Stimulated activated CD4-positive, alpha-beta T cell treated with anti-CD3 and anti-CD28 coated beads, Interleukin-4, amount 100 ng/mL, for 4 hours (primary cell): ENCODE results near the gene NCOR1.
"Not testable (repeated sequence)": the region's sequence is repeated elsewhere in the genome, so short reads cannot be mapped to it uniquely, and the experiment has no call there.

ENCODE experiments used
- DNase-seq, 2 experiments: peaks; one replicate each; pipeline ENCODE4 v3.0.0-alpha.2; 2020

NCOR1 gene

DNA sequence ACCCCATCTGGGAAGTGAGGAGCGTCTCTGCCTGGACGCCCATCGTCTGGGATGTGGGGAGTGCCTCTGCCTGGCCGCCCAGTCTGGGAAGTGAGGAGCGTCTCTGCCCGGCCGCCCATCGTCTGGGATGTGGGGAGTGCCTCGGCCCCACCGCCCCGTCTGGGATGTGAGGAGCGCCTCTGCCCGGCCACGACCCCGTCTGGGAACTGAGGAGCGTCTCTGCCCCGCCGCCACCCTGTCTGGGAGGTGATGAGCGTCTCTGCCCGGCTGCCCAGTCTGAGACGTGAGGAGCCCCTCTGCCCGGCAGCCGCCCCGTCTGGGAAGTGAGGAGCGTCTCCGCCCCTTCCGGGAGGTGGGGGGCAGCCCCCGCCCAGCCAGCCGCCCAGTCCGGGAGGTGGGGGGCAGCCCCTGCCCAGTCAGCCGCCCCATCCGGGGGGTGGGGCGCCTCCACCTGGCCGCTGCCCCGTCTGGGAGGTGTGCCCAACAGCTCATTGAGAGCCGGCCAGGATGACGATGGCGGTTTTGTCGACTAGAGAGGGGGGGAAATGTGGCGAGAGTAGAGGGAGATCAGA, 69.9 kb downstream of the NCOR1 start:
- DNase-seq, result not testable (repeated sequence)

- DNase-seq, result no peak
Observed at GRCh38 chr17:16141685-16142084, 73.6 kb downstream of the NCOR1 start.

- no peak for DNase-seq
Observed at GRCh38 chr17:16140854-16141253, 74.5 kb downstream of the NCOR1 start.

GRCh38 chr17:16135461-16135860, 79.9 kb downstream of the NCOR1 start:
- DNase-seq, result no peak

GRCh38 chr17:16131593-16131992, 83.7 kb downstream of the NCOR1 start:
- no peak for DNase-seq

GRCh38 chr17:16129441-16130205, 85.7 kb downstream of the NCOR1 start:
- DNase-seq, result no peak

- no peak for DNase-seq
Observed at GRCh38 chr17:16123531-16123930, 91.8 kb downstream of the NCOR1 start.

DNA sequence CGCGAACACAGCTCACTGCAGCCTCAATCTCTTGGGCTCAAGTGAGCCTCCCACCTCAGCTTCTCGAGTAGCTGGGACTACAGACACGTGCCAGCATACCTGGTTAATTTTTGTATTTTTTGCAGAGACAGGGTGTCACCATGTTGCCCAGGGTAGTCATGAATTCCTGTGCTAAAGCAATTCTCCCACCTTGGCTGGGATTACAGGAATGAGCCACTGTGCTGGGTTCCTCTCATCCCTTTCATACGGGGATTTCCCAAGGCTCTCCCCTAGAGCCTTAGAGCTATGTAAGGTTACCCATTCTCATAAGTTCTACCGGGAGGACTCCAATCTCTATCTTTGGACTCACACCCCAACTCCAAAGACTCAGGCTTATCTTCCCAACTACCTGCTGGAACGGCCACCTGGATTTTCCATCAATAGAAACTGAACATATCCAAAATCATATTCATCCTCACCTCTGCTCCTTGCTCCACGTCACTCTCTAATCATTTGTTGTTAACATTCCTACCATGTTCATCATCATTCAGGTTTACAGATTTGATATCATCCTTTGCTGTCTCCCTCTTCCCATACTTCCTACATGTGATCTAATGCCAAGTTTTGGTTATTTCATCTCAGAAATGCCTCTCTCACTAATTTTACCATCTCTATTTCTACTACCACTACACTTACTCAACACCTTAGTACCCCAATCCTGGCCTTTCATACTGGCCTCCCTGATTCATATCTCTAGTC, 92.5 kb downstream of the NCOR1 start:
- no peak for DNase-seq

DNA sequence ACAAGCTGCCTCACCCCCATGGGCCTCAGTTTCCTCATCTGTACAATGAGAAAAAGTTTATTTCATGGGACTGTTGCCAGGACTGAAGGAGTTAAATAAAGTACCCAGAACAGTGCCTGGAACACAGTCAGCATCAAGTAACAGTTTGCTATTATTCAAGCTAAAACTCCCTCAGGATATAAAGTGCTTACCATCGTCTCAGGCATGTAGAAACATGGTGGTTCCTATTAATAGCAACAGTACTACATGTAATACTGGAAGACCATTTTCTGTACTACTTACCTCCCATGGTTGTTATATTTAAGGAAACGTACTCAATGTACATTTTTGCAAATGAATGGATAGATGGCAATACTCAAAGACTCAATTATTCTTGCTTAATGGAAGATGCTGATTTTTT, 93.4 kb downstream of the NCOR1 start:
- no peak for DNase-seq

DNA sequence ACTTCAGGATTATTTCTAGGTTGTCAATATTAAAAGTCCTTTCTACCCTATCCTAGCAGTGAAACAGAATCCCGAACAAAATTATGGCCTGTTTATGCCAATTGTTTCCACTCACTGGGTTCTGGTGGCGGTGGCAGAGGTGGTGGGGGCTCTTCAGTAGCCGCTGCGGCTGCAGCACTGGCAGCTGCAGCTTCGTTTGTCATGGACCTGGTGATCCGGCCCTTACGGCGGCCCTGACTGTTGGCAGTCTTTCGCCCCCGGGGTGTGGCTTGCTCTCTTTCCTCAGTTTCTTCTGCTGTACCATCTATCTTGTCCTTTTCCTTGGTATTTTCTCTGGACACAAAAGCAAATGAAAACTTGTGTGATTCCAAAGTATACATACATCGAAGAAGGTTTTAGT, 94.4 kb downstream of the NCOR1 start:
- no peak for DNase-seq

GRCh38 chr17:16117149-16117548, 98.2 kb downstream of the NCOR1 start:
- DNase-seq, result no peak

DNA sequence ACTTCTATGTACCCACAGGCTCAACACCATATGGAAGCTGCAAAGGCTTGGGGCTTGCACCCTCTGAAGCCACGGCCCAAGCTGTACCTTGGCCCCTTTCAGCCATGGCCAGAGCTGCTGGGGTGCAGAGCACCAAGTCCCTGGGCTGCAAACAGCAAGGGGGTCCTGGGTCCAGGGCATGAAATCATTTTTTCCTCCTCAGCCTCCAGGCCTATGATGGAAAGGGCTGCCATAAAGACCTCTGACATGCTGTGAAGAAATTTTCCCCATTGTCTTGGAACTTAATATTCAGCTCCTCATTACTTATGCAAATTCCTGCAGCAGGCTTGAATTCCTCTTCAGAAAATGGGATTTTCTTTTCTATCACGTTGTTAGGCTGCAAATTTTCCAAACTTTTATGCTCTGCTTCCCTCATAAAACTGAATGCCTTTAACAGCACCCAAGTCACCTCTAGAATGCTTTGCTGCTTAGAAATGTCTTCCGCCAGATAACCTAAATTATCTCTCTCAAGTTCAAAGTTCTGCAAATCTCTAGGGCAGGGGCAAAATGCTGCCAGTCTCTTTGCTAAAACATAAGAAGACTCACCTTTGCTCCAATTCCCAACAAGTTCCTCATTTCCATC, 100.1 kb downstream of the NCOR1 start:
- DNase-seq, result not testable (repeated sequence)

GRCh38 chr17:16108871-16109270, 106.5 kb downstream of the NCOR1 start:
- DNase-seq, result no peak

DNA sequence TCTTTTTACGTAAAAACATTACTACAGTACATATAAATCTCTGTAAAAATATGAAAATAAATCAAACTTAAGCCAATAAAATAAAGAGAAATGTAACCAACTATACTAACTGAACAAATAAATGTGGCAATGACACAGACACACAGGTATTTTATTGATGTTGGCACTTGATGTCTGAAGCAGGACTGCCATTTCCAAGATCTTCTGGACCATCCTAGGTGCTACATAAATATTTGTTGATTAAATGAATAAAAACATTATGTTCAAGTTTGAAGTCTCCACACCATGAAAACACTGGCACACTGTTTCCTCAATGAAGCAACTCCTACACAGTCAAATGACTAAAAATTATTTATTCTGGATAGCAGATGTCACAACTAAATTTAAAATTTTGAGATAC, 106.9 kb downstream of the NCOR1 start:
- no peak for DNase-seq

GRCh38 chr17:16107165-16107770, 108.1 kb downstream of the NCOR1 start:
- no peak for DNase-seq

- DNase-seq, result no peak
Observed at GRCh38 chr17:16106161-16106891, 109.0 kb downstream of the NCOR1 start.

DNA sequence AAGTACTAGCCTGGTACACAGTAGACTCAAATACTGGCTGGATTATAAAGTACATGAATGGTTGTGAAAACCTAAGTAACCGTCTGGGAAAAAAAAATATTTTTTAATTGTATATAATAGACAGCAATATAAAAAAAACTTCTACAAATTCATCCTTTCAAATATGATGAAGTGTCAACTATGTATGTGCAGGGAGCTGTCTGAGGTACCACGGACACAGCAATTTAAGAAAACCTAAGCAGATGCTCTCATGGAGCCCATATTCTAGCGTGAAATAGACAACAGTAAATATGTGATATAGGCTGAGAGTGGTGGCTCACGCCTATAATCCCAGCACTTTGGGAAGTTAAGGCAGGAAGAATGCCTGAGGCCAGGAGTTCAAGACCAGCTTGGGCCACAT, 111.1 kb downstream of the NCOR1 start:
- no peak for DNase-seq

DNA sequence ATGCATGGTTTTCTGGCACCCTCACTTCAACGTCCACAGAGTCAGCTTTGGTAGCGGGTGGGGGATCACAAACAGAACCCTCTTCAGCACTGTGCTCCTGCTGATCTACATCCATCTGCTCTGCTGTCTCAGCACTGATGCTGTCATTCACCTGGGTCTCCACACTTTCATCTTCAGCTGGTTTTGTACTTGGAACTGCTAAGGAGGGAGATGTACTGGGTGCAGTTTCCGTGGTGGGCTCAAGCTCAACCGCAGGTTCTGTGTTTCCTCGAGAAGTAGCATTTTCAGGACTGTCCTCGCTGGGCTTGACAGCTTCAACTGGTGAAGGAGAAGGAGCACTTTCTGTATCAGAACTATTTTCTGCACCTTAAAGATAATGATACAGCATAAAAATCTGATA, 113.9 kb downstream of the NCOR1 start:
- no peak for DNase-seq

- DNase-seq, result no peak
Observed at GRCh38 chr17:16100737-16101400, 114.5 kb downstream of the NCOR1 start.

GRCh38 chr17:16091773-16092172, 123.6 kb downstream of the NCOR1 start:
- DNase-seq, result no peak

DNA sequence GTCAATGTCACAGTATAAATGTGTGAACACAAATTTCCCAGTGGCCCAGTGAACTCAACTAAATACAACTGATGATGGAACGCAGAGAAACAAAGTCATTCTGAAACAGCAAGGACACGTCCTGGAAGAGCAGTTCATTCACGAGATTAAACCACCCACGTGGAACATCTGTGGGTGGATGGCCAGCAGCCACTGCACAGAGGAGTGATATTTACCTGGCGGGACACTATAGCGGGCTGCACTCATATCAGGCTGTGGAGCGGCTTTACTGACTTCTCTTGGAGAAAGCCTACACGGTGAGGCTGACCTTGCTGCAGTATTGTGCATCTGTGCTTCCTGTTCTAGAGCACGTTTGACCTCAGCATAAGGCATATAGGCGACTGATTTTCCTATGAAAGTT, 128.4 kb downstream of the NCOR1 start:
- DNase-seq, result no peak
